Esophagus squamous epithelium (tissue), 5 donors: ENCODE data around the gene ANGPTL2. TPM values are rescaled to one million over a fixed set of nuclear protein-coding genes. Genes with fewer than 3 reads are reported as not detected.

Source experiments
- DNase-seq: peaks from one replicate; lab custom pipeline; 2025; lab: John Stamatoyannopoulos, UW
- H3K27ac ChIP-seq, 4 donors: fragments of 200-600 bp; sonication (generic); one replicate each; pipeline ENCODE4 v1.5.1; 2016 to 2019; ENCODE audit warnings: mild to moderate bottlenecking in 1 of 4
- H3K27me3 ChIP-seq, 4 donors: fragments of 200-600 bp; sonication (generic); 1 replicate in 3 of 4; 2 replicates in 1 of 4; pipeline versions ENCODE4 v1.5.1 to v1.6.0; 2017 to 2021; ENCODE audit warnings: antibody characterized with exemption in 1 of 4
- H3K36me3 ChIP-seq, 3 donors: fragments of 200-600 bp; sonication (generic); one replicate each; pipeline ENCODE4 v1.5.1; 2016 to 2019
- H3K4me1 ChIP-seq, 3 donors: fragments of 200-600 bp; sonication (generic); one replicate each; pipeline ENCODE4 v1.5.1; 2017 to 2019
- H3K4me3 ChIP-seq, 4 donors: fragments of 200-600 bp; sonication (generic); 1 replicate in 3 of 4; 2 replicates in 1 of 4; pipeline ENCODE4 v1.5.1; 2016 to 2019; ENCODE audit warnings: mild to moderate bottlenecking in 2 of 4, moderate library complexity in 1 of 4
- H3K9me3 ChIP-seq, 3 donors: fragments of 200-600 bp; sonication (generic); one replicate each; pipeline ENCODE4 v1.5.1; 2016 to 2019
- CTCF ChIP-seq, 6 experiments: fragments of 450-650 bp in 4 of 6; fragments of 200-600 bp in 2 of 6; sonication (generic) in 2 of 6; IDR thresholded peaks; one replicate each; pipeline ENCODE4 v1.5.1; 2016 to 2019; ENCODE audit warnings: antibody characterized with exemption in 6 of 6, mild to moderate bottlenecking in 4 of 6, moderate library complexity in 4 of 6
- POLR2A ChIP-seq, 4 donors: fragments of 450-650 bp; IDR thresholded peaks; one replicate each; pipeline ENCODE4 v1.6.1; 2017; ENCODE audit warnings: antibody characterized with exemption in 4 of 4, mild to moderate bottlenecking in 4 of 4, moderate library complexity in 3 of 4
- WGBS, 2 donors: methylation state at CpG; one replicate each; pipeline ENCODE4 v1.1.5; 2018; 5-methylcytosine and 5-hydroxymethylcytosine counted together
- intact Hi-C: fragments of 100-400 bp; cut with DNase I; formaldehyde crosslinking; loops from one replicate; pipeline ENCODE4 v1.15.0; 2022
- total RNA-seq, 4 donors: library from RNA; depleted of rRNA; stranded (reverse); fragments of >200 nt; gene quantifications; one replicate each; pipeline ENCODE4 v1.1.0, GENCODE V29; 2016
- donor health status: DM: yes; HTN: yes; CAD: no.

Gene ANGPTL2
- total RNA-seq, 4 donors from 2014 or later: 2.4 to 24.6 (median 7.6) TPM

GRCh38 chr9:127135056-127135745, 12.8 kb upstream of the ANGPTL2 start:
- H3K9me3 ChIP-seq: no peaks in the 10 kb centered on the region
- peak overlapping the region; percentile 73 to 94 (median 85) for H3K27ac ChIP-seq
- no peak for DNase-seq
- 70 to 92% methylated on average over 2 of the region's 4 CpGs for WGBS, 2 donors
- H3K4me1 ChIP-seq: peaks cover 31 to 71% (median 53%) of the 10 kb centered on the region in 3 donors
- H3K27me3 ChIP-seq: no peaks in the 10 kb centered on the region
- intact Hi-C loops: no loop called here
- H3K4me3 ChIP-seq: no peak overlapping the region
- TF ChIP-seq CTCF (IDR thresholded peaks at IDR 0.05) (no peak), POLR2A (IDR thresholded peaks at IDR 0.05) (no peak)
- H3K36me3 ChIP-seq: no peaks in the 10 kb centered on the region

- TF ChIP-seq POLR2A (IDR thresholded peaks at IDR 0.05) (no peak), CTCF (IDR thresholded peaks at IDR 0.05) (no peak)
- no peak for DNase-seq
- peaks cover 43 to 78% (median 63%) of the 10 kb centered on the region in 3 donors for H3K4me1 ChIP-seq
- WGBS, 2 donors: 26 to 53% methylated on average over 11 to 12 of the region's 13 CpGs
- no peaks in the 10 kb centered on the region for H3K36me3 ChIP-seq
- peak overlapping the region in 1 of 4 donors; percentile 12 for H3K4me3 ChIP-seq
- H3K27me3 ChIP-seq: no peaks in the 10 kb centered on the region
- intact Hi-C loops: no loop called here
- H3K27ac ChIP-seq: peak overlapping the region; percentile 73 to 94 (median 85)
- H3K9me3 ChIP-seq: no peaks in the 10 kb centered on the region
These were observed 11.3 kb upstream of the ANGPTL2 start for GRCh38 chr9:127133739-127134167.

GRCh38 chr9:127132921-127133647, 10.6 kb upstream of the ANGPTL2 start:
- WGBS, 2 donors: 30 to 32% methylated on average over 7 to 11 of the region's 15 CpGs
- no peak for DNase-seq

GRCh38 chr9:127132375-127132774, 9.9 kb upstream of the ANGPTL2 start:
- intact Hi-C loops: no loop called here
- H3K36me3 ChIP-seq: no peaks in the 10 kb centered on the region
- no peaks in the 10 kb centered on the region for H3K27me3 ChIP-seq
- H3K4me1 ChIP-seq: peaks cover 51 to 89% (median 69%) of the 10 kb centered on the region in 3 donors
- 80 to 90% methylated on average over 4 of the region's 4 CpGs for WGBS, 2 donors
- no peak overlapping the region for H3K4me3 ChIP-seq
- DNase-seq: no peak
- H3K9me3 ChIP-seq: no peaks in the 10 kb centered on the region
- H3K27ac ChIP-seq: peak overlapping the region; percentile 73 to 94 (median 85)
- TF ChIP-seq POLR2A (IDR thresholded peaks at IDR 0.05): no peak
- TF ChIP-seq CTCF (IDR thresholded peaks at IDR 0.05): no peak

More at GRCh38 chr9:127132921-127133647, 10.6 kb upstream of the ANGPTL2 start:
- H3K4me3 ChIP-seq: peak overlapping the region in 1 of 4 donors; percentile 12
- peaks cover 50 to 84% (median 69%) of the 10 kb centered on the region in 3 donors for H3K4me1 ChIP-seq
- peak overlapping the region; percentile 73 to 94 (median 85) for H3K27ac ChIP-seq
- no peaks in the 10 kb centered on the region for H3K27me3 ChIP-seq
- intact Hi-C loops: no loop called here
- no peaks in the 10 kb centered on the region for H3K36me3 ChIP-seq
- no peaks in the 10 kb centered on the region for H3K9me3 ChIP-seq
- TF ChIP-seq POLR2A (IDR thresholded peaks at IDR 0.05) (no peak), CTCF (IDR thresholded peaks at IDR 0.05) (no peak)

GRCh38 chr9:127131871-127132270, 9.4 kb upstream of the ANGPTL2 start:
- Histone ChIP-seq H3K36me3 (no peaks in the 10 kb centered on the region), H3K27ac (peak overlapping the region; percentile 73 to 94 (median 85)), H3K9me3 (no peaks in the 10 kb centered on the region), H3K27me3 (no peaks in the 10 kb centered on the region), H3K4me3 (no peak overlapping the region), H3K4me1 (peaks cover 51 to 94% (median 69%) of the 10 kb centered on the region in 3 donors)
- no peak for DNase-seq
- intact Hi-C loops: no loop called here
- 65 to 83% methylated on average over 4 of the region's 6 CpGs for WGBS, 2 donors
- TF ChIP-seq CTCF (IDR thresholded peaks at IDR 0.05) (no peak), POLR2A (IDR thresholded peaks at IDR 0.05) (no peak)
